ENCODE results near the gene NCLN. TPM values are rescaled to one million over a fixed set of nuclear protein-coding genes. Genes with fewer than 3 reads are reported as not detected.

Gene NCLN
- total RNA-seq, 4 donors from 2014 or later: 18.2 to 54.4 (median 43.1) TPM

GRCh38 chr19:3175781-3176714 is 9.7 kb upstream of the NCLN start:
- intact Hi-C loops (cut with DNase I; ENCODE audit: low total_unique reads) (no loop called here), in situ Hi-C loops (cut with MboI; ENCODE audit: low sequenced_read_pairs in 4 of 4) (no loop called here)
- no peak overlapping the region for H3K27ac ChIP-seq
- no peak overlapping the region for H3K4me3 ChIP-seq
- no peak for DNase-seq
- no peaks in the 10 kb centered on the region for H3K4me1 ChIP-seq
- H3K27me3 ChIP-seq: no peaks in the 10 kb centered on the region
- H3K9me3 ChIP-seq: no peaks in the 10 kb centered on the region
- TF ChIP-seq POLR2A (IDR thresholded peaks at IDR 0.05): no peak
- TF ChIP-seq, protein P1, sequence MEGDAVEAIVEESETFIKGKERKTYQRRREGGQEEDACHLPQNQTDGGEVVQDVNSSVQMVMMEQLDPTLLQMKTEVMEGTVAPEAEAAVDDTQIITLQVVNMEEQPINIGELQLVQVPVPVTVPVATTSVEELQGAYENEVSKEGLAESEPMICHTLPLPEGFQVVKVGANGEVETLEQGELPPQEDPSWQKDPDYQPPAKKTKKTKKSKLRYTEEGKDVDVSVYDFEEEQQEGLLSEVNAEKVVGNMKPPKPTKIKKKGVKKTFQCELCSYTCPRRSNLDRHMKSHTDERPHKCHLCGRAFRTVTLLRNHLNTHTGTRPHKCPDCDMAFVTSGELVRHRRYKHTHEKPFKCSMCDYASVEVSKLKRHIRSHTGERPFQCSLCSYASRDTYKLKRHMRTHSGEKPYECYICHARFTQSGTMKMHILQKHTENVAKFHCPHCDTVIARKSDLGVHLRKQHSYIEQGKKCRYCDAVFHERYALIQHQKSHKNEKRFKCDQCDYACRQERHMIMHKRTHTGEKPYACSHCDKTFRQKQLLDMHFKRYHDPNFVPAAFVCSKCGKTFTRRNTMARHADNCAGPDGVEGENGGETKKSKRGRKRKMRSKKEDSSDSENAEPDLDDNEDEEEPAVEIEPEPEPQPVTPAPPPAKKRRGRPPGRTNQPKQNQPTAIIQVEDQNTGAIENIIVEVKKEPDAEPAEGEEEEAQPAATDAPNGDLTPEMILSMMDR (IDR thresholded peaks at IDR 0.05 in 4 of 5, conservative IDR thresholded peaks at IDR 0.05 in 1 of 5): no peak
- H3K36me3 ChIP-seq: no peaks in the 10 kb centered on the region
- no peak for ATAC-seq

DNA sequence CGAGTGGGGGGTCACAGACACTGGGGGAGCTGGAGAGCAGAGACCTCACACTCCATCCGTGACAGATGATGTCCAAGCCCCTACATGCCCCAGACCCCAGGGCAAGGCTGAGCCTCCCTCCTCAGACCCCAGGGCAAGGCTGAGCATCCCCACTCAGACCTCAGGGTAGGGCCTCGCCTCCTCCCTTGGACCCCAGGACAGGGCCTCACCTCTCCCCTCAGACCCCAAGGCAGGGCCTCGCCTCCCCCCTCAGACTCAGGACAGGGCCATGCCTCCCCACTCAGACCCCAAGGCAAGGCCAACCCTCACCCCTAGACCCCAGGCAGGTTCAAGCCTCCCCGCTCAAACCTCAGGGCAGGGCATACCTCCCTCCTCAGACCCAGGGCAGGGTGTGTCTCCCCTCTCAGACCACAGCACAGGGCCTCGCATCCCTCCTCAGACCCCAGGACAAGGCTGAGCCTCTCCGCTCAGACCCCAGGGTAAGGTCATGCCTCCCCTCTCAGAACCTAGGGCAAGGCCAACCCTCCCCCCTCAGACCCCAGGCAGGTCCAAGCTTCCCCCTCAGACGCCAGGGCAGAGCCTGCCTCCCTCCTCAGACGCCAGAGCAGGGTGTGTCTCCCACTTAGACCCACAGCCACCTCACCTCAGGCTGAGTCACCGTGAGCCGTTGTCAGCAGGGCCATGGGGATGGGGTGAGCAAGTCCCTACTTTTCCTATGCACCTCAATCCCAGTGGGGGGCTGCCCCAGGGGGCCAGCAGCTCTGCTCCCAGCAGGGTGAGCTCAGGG is 8.8 kb upstream of the NCLN start:
- TF ChIP-seq POLR2A (IDR thresholded peaks at IDR 0.05): no peak
- TF ChIP-seq, protein P1 (IDR thresholded peaks at IDR 0.05 in 4 of 5, conservative IDR thresholded peaks at IDR 0.05 in 1 of 5): no peak
- in situ Hi-C loops (cut with MboI; ENCODE audit: low sequenced_read_pairs in 4 of 4): no loop called here
- Histone ChIP-seq H3K4me1 (no peaks in the 10 kb centered on the region), H3K9me3 (no peaks in the 10 kb centered on the region), H3K27ac (no peak overlapping the region), H3K27me3 (no peaks in the 10 kb centered on the region), H3K36me3 (no peaks in the 10 kb centered on the region), H3K4me3 (no peak overlapping the region)
- intact Hi-C loops (cut with DNase I; ENCODE audit: low total_unique reads): no loop called here
- ATAC-seq (no peak), DNase-seq (no peak)

GRCh38 chr19:3178377-3178972 is 7.3 kb upstream of the NCLN start, which contains the start of gene S1PR4:
TSS of gene S1PR4 (plus strand) at chr19:3178769. CDS start at chr19:3178793, 24 bp downstream.
- TF ChIP-seq, protein P1 (IDR thresholded peaks at IDR 0.05 in 4 of 5, conservative IDR thresholded peaks at IDR 0.05 in 1 of 5): no peak
- in situ Hi-C loops (cut with MboI; ENCODE audit: low sequenced_read_pairs in 4 of 4): no loop called here
- Histone ChIP-seq H3K4me1 (no peaks in the 10 kb centered on the region), H3K27ac (peak within 1 kb of the TSS in 2 of 4 donors; percentile 38 to 41), H3K36me3 (no peaks in the 10 kb centered on the region), H3K27me3 (no peaks in the 10 kb centered on the region), H3K4me3 (peak within 1 kb of the TSS in 1 of 4 donors; percentile 9), H3K9me3 (no peaks in the 10 kb centered on the region)
- no peak for ATAC-seq
- intact Hi-C loops (cut with DNase I; ENCODE audit: low total_unique reads): no loop called here
- no peak for DNase-seq

- no peak for TF ChIP-seq POLR2A (IDR thresholded peaks at IDR 0.05)
- TF ChIP-seq, protein P1 (IDR thresholded peaks at IDR 0.05 in 4 of 5, conservative IDR thresholded peaks at IDR 0.05 in 1 of 5): no peak
- H3K4me3 ChIP-seq: no peak overlapping the region
- DNase-seq (no peak), ATAC-seq (no peak)
- in situ Hi-C loops (cut with MboI; ENCODE audit: low sequenced_read_pairs in 4 of 4): no loop called here
- H3K27ac ChIP-seq: peak overlapping the region in 2 of 4 donors; percentile 38 to 41
- H3K27me3 ChIP-seq: no peaks in the 10 kb centered on the region
- no peaks in the 10 kb centered on the region for H3K4me1 ChIP-seq
- intact Hi-C loops (cut with DNase I; ENCODE audit: low total_unique reads): no loop called here
- H3K36me3 ChIP-seq: no peaks in the 10 kb centered on the region
- H3K9me3 ChIP-seq: no peaks in the 10 kb centered on the region
Measured at GRCh38 chr19:3178973-3179738, 6.6 kb upstream of the NCLN start.
